G401 (cell line): ENCODE results near the gene DCXR. TPM values are rescaled to one million over a fixed set of nuclear protein-coding genes. Genes with fewer than 3 reads are reported as not detected.

Experiments used
- DNase-seq: peaks from one replicate; pipeline ENCODE4 v3.0.0-alpha.2; 2015; ENCODE audit warnings: low spot score
- in situ Hi-C: cut with HindIII; loops from 2 replicates; pipeline ENCODE4 v1.10.0; 2016; ENCODE audit warnings: low sequenced_read_pairs, mixed read lengths
- total RNA-seq: library from RNA; depleted of rRNA; stranded (reverse); fragments of >200 nt; shearing (Covaris generic); gene quantifications from 2 replicates; pipeline ENCODE4 v1.2.3, GENCODE V29; 2014

The DCXR gene
- total RNA-seq, 1 experiment from 2014 or later, result 135 TPM

GRCh38 chr17:82016061-82016874 is 21.2 kb downstream of the DCXR start:
- in situ Hi-C loops, result no loop called here
- no peak for DNase-seq

GRCh38 chr17:82015311-82015971 is 22.1 kb downstream of the DCXR start:
- no peak for DNase-seq
- in situ Hi-C loops, result no loop called here

- no peak for DNase-seq
- in situ Hi-C loops, result no loop called here
Measured at GRCh38 chr17:82014971-82015310, 22.6 kb downstream of the DCXR start.

GRCh38 chr17:82014432-82014831 is 23.1 kb downstream of the DCXR start:
- in situ Hi-C loops, result no loop called here
- no peak for DNase-seq

- in situ Hi-C loops, result no loop called here
- DNase-seq, result no peak
Measured at GRCh38 chr17:82013772-82014321, 23.6 kb downstream of the DCXR start.

- in situ Hi-C loops, result no loop called here
Measured at GRCh38 chr17:82013341-82013740, 24.2 kb downstream of the DCXR start.

GRCh38 chr17:82012640-82013295 is 24.7 kb downstream of the DCXR start:
- in situ Hi-C loops, result no loop called here
- no peak for DNase-seq

More at GRCh38 chr17:82013341-82013740, 24.2 kb downstream of the DCXR start:
- peak; percentile 72 for DNase-seq

GRCh38 chr17:82012261-82012639 is 25.2 kb downstream of the DCXR start:
- no peak for DNase-seq
- in situ Hi-C loops, result no loop called here

- no peak for DNase-seq
- in situ Hi-C loops, result no loop called here
Measured at GRCh38 chr17:82011617-82012187, 25.8 kb downstream of the DCXR start.

- in situ Hi-C loops, result no loop called here
- no peak for DNase-seq
Measured at GRCh38 chr17:82010575-82011525, 26.6 kb downstream of the DCXR start.

GRCh38 chr17:82009413-82009812 is 28.1 kb downstream of the DCXR start:
- no peak for DNase-seq
- in situ Hi-C loops, result no loop called here

- in situ Hi-C loops, result no loop called here
- no peak for DNase-seq
Measured at GRCh38 chr17:82008941-82009405, 28.5 kb downstream of the DCXR start.

GRCh38 chr17:82008258-82008940 is 29.1 kb downstream of the DCXR start:
- DNase-seq, result no peak
- in situ Hi-C loops, result no loop called here

- in situ Hi-C loops, result no loop called here
- peak; percentile 29 for DNase-seq
Measured at GRCh38 chr17:82007495-82008257, 29.8 kb downstream of the DCXR start.

GRCh38 chr17:82007228-82007494 is 30.3 kb downstream of the DCXR start:
- DNase-seq, result no peak
- in situ Hi-C loops, result no loop called here

GRCh38 chr17:82006468-82007227 is 30.8 kb downstream of the DCXR start:
- peak; percentile 83 for DNase-seq
- in situ Hi-C loops, result no loop called here
